ENCODE data around the gene OAS3. TPM values are rescaled to one million over a fixed set of nuclear protein-coding genes. Genes with fewer than 3 reads are reported as not detected.

The OAS3 gene
- total RNA-seq, 1 donor, result 3.9 TPM

- H3K4me3 ChIP-seq (ENCODE audit: low read depth, low read length), result no peak overlapping the region
- TF ChIP-seq CTCF (IDR thresholded peaks at IDR 0.05; ENCODE audit: insufficient read depth, low read length), result no peak
- no peak for DNase-seq (ENCODE audit: low read depth)
Observed at GRCh38 chr12:112944024-112944690, 5.9 kb downstream of the OAS3 start.

- no peak overlapping the region for H3K4me3 ChIP-seq (ENCODE audit: low read depth, low read length)
- no peak for DNase-seq (ENCODE audit: low read depth)
- TF ChIP-seq CTCF (IDR thresholded peaks at IDR 0.05; ENCODE audit: insufficient read depth, low read length), result no peak
Observed at GRCh38 chr12:112945515-112945914, 7.2 kb downstream of the OAS3 start.

GRCh38 chr12:112946236-112947000 is 8.1 kb downstream of the OAS3 start:
- H3K4me3 ChIP-seq (ENCODE audit: low read depth, low read length), result no peak overlapping the region
- TF ChIP-seq CTCF (IDR thresholded peaks at IDR 0.05; ENCODE audit: insufficient read depth, low read length), result no peak
- DNase-seq (ENCODE audit: low read depth), result no peak

GRCh38 chr12:112947314-112947713 is 9.0 kb downstream of the OAS3 start:
- no peak for TF ChIP-seq CTCF (IDR thresholded peaks at IDR 0.05; ENCODE audit: insufficient read depth, low read length)

GRCh38 chr12:112947761-112948160 is 9.5 kb downstream of the OAS3 start:
- H3K4me3 ChIP-seq (ENCODE audit: low read depth, low read length), result no peak overlapping the region
- no peak for TF ChIP-seq CTCF (IDR thresholded peaks at IDR 0.05; ENCODE audit: insufficient read depth, low read length)
- no peak for DNase-seq (ENCODE audit: low read depth)

More at GRCh38 chr12:112947314-112947713, 9.0 kb downstream of the OAS3 start:
- no peak for DNase-seq (ENCODE audit: low read depth)
- no peak overlapping the region for H3K4me3 ChIP-seq (ENCODE audit: low read depth, low read length)

GRCh38 chr12:112948806-112949205 is 10.5 kb downstream of the OAS3 start:
- H3K4me3 ChIP-seq (ENCODE audit: low read depth, low read length), result no peak overlapping the region
- TF ChIP-seq CTCF (IDR thresholded peaks at IDR 0.05; ENCODE audit: insufficient read depth, low read length), result no peak
- no peak for DNase-seq (ENCODE audit: low read depth)

Measured in fibroblast of the aortic adventitia (primary cell).